Endothelial cell of umbilical vein (primary cell): ENCODE results near the gene COPZ2. TPM values are rescaled to one million over a fixed set of nuclear protein-coding genes. Genes with fewer than 3 reads are reported as not detected.

Experiments used
- BruUV-seq: library from RNA; stranded (reverse); fragments of 400-500 nt; replicated peaks from 2 replicates; lab custom pipeline; 2021; lab: Mats Ljungman, UMichigan
- CTCF ChIA-PET: fragments of 300-600, 350-600 bp; sonication (Branson Sonifier 250); formaldehyde crosslinking; loops from one replicate; lab custom pipeline; 2021; ENCODE audit warnings: antibody characterized with exemption, inconsistent platforms; lab: Charles Lee
- POLR2A ChIA-PET: fragments of 300-600, 350-600 bp; sonication (Branson Sonifier 250); formaldehyde crosslinking; loops from one replicate; lab custom pipeline; 2021; ENCODE audit warnings: antibody characterized with exemption, inconsistent platforms; lab: Charles Lee
- DNase-seq: peaks from one replicate; pipeline ENCODE4 v3.0.0-alpha.2; 2011; ENCODE audit warnings: low read depth, low spot score
- FAIRE-seq: peaks from 2 replicates; lab custom pipeline; 2011; peaks lifted over from hg19 to GRCh38; lab: Jason Lieb, UNC
- H2AFZ ChIP-seq: 2 replicates; pipeline ENCODE4 v1.6.0; 2012; ENCODE audit warnings: low read depth, low read length, control low read depth, inconsistent platforms
- H3K27ac ChIP-seq: 2 replicates; pipeline ENCODE4 v1.5.1; 2011; ENCODE audit warnings: low read depth, mild to moderate bottlenecking, control low read depth, low read length, moderate library complexity; ENCODE audit not compliant: insufficient read depth
- H3K27me3 ChIP-seq, 2 experiments: 2 replicates each; pipeline versions ENCODE4 v1.6.0 to v1.6.1; 2011; ENCODE audit warnings: low read length in 2 of 2, mixed read lengths in 1 of 2; ENCODE audit not compliant: control insufficient read depth in 2 of 2, insufficient read depth in 2 of 2
- H3K36me3 ChIP-seq, 2 experiments: 2 replicates in 1 of 2; 3 replicates in 1 of 2; pipeline ENCODE4 v1.5.1; 2011; ENCODE audit warnings: low read length in 2 of 2, mild to moderate bottlenecking in 1 of 2, moderate library complexity in 1 of 2; ENCODE audit not compliant: control insufficient read depth in 2 of 2, insufficient read depth in 2 of 2; ENCODE audit errors: extremely low read depth in 1 of 2
- H3K4me1 ChIP-seq: 3 replicates; pipeline ENCODE4 v1.5.1; 2011; ENCODE audit warnings: mild to moderate bottlenecking, low read length; ENCODE audit not compliant: control insufficient read depth, insufficient read depth; ENCODE audit errors: extremely low read depth
- H3K4me2 ChIP-seq: 2 replicates; pipeline ENCODE4 v1.6.1; 2011; ENCODE audit warnings: low read length, control low read depth, mixed read lengths; ENCODE audit not compliant: insufficient read depth
- H3K4me3 ChIP-seq, 3 experiments: fragments of 200-600 bp in 1 of 3; sonication (generic), shearing (Covaris generic) in 1 of 3; replicated peaks in 1 of 3; 2 replicates each; pipeline ENCODE4 v1.5.1; 2011 to 2016; ENCODE audit warnings: control low read depth in 3 of 3, low read length in 3 of 3, mild to moderate bottlenecking in 2 of 3, inconsistent platforms in 1 of 3, low read depth in 1 of 3, moderate library complexity in 1 of 3; ENCODE audit not compliant: insufficient read depth in 1 of 3
- H3K79me2 ChIP-seq: 2 replicates; pipeline ENCODE4 v1.6.0; 2012; ENCODE audit warnings: low read length, inconsistent platforms; ENCODE audit not compliant: control insufficient read depth, insufficient read depth
- H3K9ac ChIP-seq: replicated peaks from 2 replicates; pipeline ENCODE3; 2011; ENCODE audit warnings: low read length, control low read depth; ENCODE audit not compliant: insufficient read depth; ENCODE audit errors: extremely low read depth
- H3K9me1 ChIP-seq: replicated peaks from 3 replicates; pipeline ENCODE4 v1.6.0; 2011; ENCODE audit warnings: mild to moderate bottlenecking, low read length; ENCODE audit not compliant: control insufficient read depth, insufficient read depth; ENCODE audit errors: extremely low read depth
- H3K9me3 ChIP-seq: replicated peaks from 2 replicates; pipeline ENCODE4 v1.5.1; 2012; ENCODE audit warnings: low read length, inconsistent platforms; ENCODE audit not compliant: control insufficient read depth, insufficient read depth
- H4K20me1 ChIP-seq: replicated peaks from 2 replicates; pipeline ENCODE3; 2011; ENCODE audit warnings: mild to moderate bottlenecking, low read length; ENCODE audit not compliant: control insufficient read depth, insufficient read depth; ENCODE audit errors: extremely low read depth
- CTCF ChIP-seq, 2 donors: IDR thresholded peaks; 1 replicate in 1 of 2; 2 replicates in 1 of 2; pipeline ENCODE4 v1.5.1; 2011; ENCODE audit warnings: low read length in 2 of 2, mild to moderate bottlenecking in 2 of 2, moderate library complexity in 2 of 2, control low read depth in 1 of 2, inconsistent platforms in 1 of 2, low read depth in 1 of 2; ENCODE audit not compliant: insufficient read depth in 1 of 2; ENCODE audit errors: extremely low read depth in 1 of 2
- EZH2 ChIP-seq: IDR thresholded peaks from 2 replicates; pipeline ENCODE4 v1.6.1; 2012; ENCODE audit warnings: borderline replicate concordance, low read depth, mild to moderate bottlenecking, moderate library complexity, low read length, inconsistent platforms; ENCODE audit not compliant: severe bottlenecking
- FOS ChIP-seq: IDR thresholded peaks from 2 replicates; pipeline ENCODE4 v1.6.1; 2011; ENCODE audit warnings: mild to moderate bottlenecking, low read length, moderate library complexity, borderline replicate concordance; ENCODE audit not compliant: insufficient read depth
- GATA2 ChIP-seq: IDR thresholded peaks from 2 replicates; pipeline ENCODE4 v1.7.0; 2011; ENCODE audit warnings: low read depth, mild to moderate bottlenecking, moderate library complexity, mixed read lengths, low read length; ENCODE audit not compliant: insufficient read length, insufficient read depth
- JUN ChIP-seq: IDR thresholded peaks from 2 replicates; pipeline ENCODE4 v1.6.1; 2011; ENCODE audit warnings: borderline replicate concordance, low read depth; ENCODE audit not compliant: insufficient read length, insufficient read depth
- MAX ChIP-seq: IDR thresholded peaks from 2 replicates; pipeline ENCODE4 v1.6.1; 2011; ENCODE audit not compliant: insufficient read depth, insufficient read length
- MYC ChIP-seq: IDR thresholded peaks from one replicate; pipeline ENCODE4 v1.6.1; 2011; ENCODE audit warnings: mild to moderate bottlenecking, low read depth, low read length
- POLR2A ChIP-seq: IDR thresholded peaks from 2 replicates; pipeline ENCODE4 v1.6.1; 2012; ENCODE audit warnings: low read depth, mild to moderate bottlenecking, control low read depth, low read length
- POLR2AphosphoS5 ChIP-seq: IDR thresholded peaks from 2 replicates; pipeline ENCODE4 v1.6.1; 2012; ENCODE audit warnings: low read depth, mild to moderate bottlenecking, control low read depth, low read length, moderate library complexity; ENCODE audit not compliant: insufficient read depth
- dilution Hi-C: fragments of 300-500 bp; cut with MboI; formaldehyde crosslinking; loops from one replicate; pipeline ENCODE4 v1.15.0; 2019; ENCODE audit warnings: low sequenced_read_pairs; ENCODE audit not compliant: extremely low pct_ligation_motif_present
- intact Hi-C: fragments of 100-400 bp; cut with micrococcal nuclease; formaldehyde crosslinking; loops from one replicate; pipeline ENCODE4 v1.10.0; 2022
- polyA plus RNA-seq, 4 experiments: library from polyadenylated mRNA; depleted of rRNA in 3 of 4; stranded (reverse) in 3 of 4; unstranded in 1 of 4; fragments of >200 nt; gene quantifications; 2 replicates each; pipeline versions ENCODE4 v1.2.1 to v1.2.3, GENCODE V29; 2011 to 2012; ENCODE audit warnings: missing spikeins in 1 of 4
- total RNA-seq: library from RNA; stranded (reverse); gene quantifications from 2 replicates; pipeline ENCODE4 v1.2.3, GENCODE V29; 2021

COPZ2 gene
- total and polyA plus RNA-seq, 2 donors (not counting 3 experiments of a cell fraction or from before 2014, with no cell fraction given) = 16.3 to 28.1 TPM

DNA sequence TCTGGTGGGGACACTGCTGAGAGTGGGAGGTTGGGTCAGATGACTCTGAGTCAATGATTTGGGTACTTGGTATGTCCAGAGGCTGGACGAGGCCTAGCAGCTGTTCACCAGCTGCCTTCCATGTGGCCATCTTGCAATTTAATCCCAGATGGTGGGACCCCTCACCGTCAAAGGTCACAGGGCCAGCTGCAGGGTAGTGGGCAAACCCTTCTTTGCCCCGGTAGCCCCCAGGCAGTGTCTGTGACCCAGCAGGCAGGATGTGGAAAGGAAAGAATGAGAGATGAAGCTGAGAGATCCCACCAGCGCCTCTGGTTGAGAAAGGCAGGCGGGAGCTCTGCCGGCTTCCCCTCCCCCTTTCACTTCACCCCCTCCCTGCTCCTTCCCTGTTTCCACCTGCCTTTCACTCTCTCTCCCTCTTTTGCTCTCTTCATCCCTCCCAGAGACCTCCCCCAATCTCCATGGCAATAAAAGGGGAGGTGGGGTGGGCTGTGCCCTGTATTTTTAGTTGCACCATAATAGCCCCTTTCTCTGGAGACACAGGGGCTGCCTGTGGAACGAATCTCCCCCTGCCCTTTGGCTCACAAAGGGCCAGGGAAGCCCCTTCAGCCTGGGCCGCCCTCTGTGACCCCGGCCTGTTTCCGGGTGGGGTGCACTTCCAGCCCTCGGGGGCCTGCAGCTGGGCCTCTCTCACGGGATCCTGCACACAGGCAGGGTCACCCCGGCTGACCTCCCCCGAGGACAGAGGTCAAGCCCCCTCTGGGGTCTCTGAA lies 46.5 kb downstream of the COPZ2 start:
- TF ChIP-seq FOS (no peak), EZH2 (no peak), POLR2A (no peak), MAX (no peak), MYC (no peak), CTCF (IDR thresholded peaks at IDR 0.05; ENCODE audit: extremely low read depth in 1 of 2, insufficient read depth in 1 of 2, low read depth in 1 of 2, low read length in 2 of 2) (no peak), POLR2AphosphoS5 (no peak), GATA2 (no peak), JUN (no peak)
- intact Hi-C loops = no loop called here
- Histone ChIP-seq H4K20me1 (no peaks in the 10 kb centered on the region), H3K79me2 (no peaks in the 10 kb centered on the region), H3K9me3 (no peaks in the 10 kb centered on the region), H3K9me1 (no peaks in the 10 kb centered on the region), H3K4me3 (no peak overlapping the region), H3K4me1 (peaks cover 6% of the 10 kb centered on the region), H3K36me3 (no peaks in the 10 kb centered on the region), H3K27ac (no peak overlapping the region), H2AFZ (no peak overlapping the region), H3K9ac (no peak overlapping the region), H3K4me2 (no peak overlapping the region), H3K27me3 (no peaks in the 10 kb centered on the region)
- dilution Hi-C loops = no loop called here
- DNase-seq (no peak), FAIRE-seq (no peak)
- CTCF ChIA-PET = interaction anchor here (1.0 to 4.5 kb wide), 4 partner anchors 13 to 27 kb away, joined by 3 to 19 read pairs (median 8); no protein-coding TSS in a partner anchor
- BruUV-seq = no TSS peak
- POLR2A ChIA-PET = no interaction called here
